NCI-H524 treated with DMSO at 0.1 percent for 48 hours (cell line): ENCODE measurements around the gene GOLGA6L22.
"Not testable (repeated sequence)": the region's sequence is repeated elsewhere in the genome, so short reads cannot be mapped to it uniquely, and the experiment has no call there.

Experiments
- DNase-seq: peaks from one replicate; lab custom pipeline; 2025; lab: John Stamatoyannopoulos, UW

Gene GOLGA6L22, protein sequence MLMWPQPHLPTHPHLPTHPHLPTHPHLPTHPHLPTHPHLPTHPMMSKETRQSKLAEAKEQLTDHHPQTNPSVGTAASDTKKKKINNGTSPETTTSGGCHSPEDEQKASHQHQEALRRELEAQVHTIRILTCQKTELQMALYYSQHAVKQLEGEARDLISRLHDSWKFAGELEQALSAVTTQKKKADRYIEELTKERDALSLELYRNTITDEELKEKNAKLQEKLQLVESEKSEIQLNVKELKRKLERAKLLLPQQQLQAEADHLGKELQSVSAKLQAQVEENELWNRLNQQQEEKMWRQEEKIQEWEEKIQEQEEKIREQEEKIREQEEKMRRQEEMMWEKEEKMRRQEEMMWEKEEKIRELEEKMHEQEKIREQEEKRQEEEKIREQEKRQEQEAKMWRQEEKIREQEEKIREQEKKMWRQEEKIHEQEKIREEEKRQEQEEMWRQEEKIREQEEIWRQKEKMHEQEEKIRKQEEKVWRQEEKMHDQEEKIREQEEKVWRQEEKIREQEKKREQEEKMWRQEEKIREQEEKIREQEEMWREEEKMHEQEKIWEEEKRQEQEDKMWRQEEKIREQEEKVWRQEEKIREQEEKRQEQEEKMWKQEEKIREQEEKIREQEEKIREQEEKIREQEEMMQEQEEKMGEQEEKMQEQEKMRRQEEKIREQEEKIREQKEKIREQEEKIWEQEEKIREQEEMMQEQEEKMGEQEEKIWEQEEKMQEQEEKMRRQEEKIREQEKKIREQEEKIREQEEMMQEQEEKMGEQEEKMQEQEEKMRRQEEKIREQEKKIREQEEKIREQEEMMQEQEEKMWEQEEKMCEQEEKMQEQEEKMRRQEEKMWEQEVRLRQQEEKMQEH

DNA sequence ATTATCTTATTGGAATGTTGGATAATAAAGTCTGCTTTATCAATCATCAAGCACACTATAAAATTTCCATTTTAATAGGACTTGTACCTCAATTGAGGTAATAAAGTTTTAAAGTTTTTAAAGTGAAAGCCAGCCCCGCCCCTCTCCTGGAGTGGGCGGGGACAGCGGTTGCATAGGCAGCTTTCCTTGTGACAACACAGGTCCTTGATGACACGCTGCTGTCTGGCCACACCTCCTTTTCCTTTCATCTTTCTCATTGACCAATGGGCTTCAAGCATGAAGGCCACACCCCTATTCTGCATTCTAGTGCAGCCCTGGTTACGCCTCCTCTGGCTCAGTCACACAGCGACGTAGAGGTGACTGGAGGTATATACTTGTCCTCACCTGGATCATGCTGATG lies at the start of gene GOLGA6L22:
TSS of gene GOLGA6L22 (plus strand) at position 301 of the 400 bp plus-strand sequence. CDS start at position 392, 91 bp downstream.
- DNase-seq = not testable (repeated sequence)

DNA sequence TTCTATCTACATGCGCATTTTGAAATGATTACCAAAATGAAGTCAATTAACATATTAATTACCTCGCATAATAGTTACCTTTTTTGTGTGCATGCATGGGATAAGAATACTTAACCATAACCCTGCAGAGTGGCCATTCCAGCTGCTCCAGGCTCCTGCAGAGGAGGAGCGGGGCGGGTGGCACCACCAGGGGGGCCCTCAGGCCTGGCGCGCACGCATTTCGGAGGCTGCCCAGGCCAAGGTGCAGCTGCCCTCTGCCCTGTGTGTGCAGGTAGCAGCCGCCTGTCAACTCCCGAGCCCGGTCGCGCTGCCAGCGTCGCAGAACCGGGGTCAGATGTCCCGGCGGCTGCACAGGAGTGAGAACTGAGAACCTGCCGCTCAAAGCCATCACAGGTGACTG lies 41.4 kb upstream of the GOLGA6L22 start:
- not testable (repeated sequence) for DNase-seq

DNA sequence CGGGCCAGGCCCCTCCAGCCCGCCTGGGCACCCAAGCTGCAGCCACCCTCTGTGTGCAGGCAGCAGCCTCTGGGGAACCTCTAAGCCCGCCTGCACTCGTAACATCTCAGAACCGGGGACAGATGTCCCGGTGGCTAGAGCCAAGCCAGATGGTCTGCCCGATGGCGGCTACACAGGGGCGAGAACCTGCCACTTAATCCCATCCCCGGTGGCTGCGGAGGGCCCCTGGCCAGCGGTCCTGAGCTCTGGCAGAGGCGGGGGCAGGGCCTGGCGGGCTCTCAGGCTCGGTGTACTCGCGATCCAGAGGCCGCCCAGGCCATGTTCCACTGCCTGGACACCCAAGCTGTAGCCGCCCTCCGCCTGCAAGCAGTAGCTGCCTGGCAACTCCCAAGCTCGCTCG lies 40.9 kb upstream of the GOLGA6L22 start:
- DNase-seq = not testable (repeated sequence)

DNA sequence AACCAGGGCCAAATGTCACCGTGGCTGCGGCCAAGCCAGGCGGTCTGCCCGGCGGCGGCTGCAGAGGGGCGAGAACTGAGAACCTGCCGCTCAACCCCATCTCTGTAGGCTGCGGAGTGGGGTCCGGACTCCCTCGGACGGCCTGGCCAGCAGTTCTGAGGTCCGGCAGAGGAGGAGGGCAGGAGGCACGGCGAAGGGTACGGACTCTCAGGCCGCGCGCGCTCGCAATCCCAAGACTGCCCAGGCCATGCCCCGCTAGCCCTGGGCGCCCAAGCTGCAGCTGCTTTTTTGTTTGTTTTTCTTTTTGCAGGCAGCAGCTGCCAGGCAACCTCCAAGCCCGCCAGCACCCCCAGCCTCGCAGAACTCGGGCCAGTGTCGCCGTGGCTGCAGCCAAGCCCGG lies 40.5 kb upstream of the GOLGA6L22 start:
- DNase-seq = not testable (repeated sequence)

DNA sequence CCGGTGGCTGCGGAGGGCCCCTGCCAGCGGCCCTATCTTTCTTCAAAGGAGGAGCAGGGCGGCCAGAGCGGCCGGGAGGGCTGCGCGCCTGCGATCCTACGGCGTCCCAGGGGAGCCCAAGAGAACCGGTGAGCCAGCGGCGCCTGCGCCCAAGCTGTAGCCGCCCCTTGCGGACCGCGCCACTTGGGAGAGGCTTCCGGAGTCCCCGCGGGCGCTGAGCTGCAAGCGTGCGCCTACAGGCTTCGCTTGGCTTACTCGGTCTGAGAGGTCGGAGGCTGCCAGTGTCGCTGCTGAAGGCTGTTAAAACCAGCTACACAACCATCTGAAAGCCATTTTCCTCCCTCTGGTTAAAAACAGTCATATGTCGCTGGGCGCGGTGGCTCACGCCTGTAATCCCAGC lies 40.0 kb upstream of the GOLGA6L22 start:
- DNase-seq = not testable (repeated sequence)

DNA sequence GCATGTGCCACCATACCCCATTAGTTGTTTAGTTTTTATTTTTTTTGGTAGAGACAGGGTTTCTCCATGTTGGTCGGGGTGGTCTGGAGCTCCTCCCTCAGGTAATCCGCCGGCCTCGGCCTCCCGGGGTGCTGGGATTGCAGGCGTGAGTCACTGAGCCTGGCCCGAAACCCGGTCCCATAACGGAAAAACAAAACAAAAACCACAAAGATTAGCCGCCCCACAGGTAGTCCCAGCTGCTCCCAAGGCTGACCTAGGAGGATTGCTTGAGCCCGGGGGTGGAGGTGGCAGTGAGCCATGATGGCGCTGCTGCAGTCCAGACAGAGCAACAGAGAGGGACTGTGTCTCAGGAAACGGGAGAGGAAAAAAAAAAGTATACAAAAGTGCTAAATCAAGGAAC lies 38.4 kb upstream of the GOLGA6L22 start:
- DNase-seq = not testable (repeated sequence)

DNA sequence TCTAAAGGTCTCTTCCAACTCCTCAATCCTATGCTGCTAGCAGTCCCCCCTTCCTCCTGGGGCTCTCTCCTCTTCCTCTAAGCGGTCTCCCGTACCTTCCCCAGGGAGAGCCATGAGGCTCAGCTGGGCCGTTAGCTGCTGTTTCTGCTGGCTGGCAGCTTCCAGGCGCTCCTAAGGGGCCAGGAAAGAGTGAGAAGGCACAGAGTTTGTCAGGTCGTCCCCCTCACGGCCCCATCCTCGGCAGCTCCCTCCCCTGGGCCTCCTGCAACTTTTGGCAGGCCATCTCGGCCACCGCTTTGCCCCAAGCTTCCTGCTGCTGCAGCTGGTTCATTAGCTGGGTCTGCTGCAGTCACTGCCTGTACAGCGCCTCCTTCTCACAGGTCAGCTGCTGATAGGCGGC lies 29.3 kb upstream of the GOLGA6L22 start:
- DNase-seq = not testable (repeated sequence)

DNA sequence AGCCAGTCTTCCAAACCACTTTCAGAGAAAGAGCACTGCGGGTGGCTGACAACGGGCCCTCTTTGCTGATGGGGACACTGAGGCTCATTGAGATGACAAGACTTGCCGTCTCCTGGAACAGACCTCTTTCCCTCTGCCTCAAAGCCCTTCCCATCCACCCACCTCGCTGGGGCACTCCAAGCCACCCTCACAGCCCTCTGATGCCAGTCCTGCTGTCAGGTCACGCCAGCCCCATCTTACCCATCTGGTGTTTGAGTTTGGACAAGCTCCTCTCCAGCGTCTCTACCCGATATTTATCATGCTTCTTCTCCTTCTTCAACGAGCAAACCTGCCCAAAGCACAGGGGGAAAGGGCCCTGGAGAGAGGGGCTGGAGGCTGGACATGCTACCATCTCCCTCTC lies 27.0 kb upstream of the GOLGA6L22 start:
- not testable (repeated sequence) for DNase-seq

DNA sequence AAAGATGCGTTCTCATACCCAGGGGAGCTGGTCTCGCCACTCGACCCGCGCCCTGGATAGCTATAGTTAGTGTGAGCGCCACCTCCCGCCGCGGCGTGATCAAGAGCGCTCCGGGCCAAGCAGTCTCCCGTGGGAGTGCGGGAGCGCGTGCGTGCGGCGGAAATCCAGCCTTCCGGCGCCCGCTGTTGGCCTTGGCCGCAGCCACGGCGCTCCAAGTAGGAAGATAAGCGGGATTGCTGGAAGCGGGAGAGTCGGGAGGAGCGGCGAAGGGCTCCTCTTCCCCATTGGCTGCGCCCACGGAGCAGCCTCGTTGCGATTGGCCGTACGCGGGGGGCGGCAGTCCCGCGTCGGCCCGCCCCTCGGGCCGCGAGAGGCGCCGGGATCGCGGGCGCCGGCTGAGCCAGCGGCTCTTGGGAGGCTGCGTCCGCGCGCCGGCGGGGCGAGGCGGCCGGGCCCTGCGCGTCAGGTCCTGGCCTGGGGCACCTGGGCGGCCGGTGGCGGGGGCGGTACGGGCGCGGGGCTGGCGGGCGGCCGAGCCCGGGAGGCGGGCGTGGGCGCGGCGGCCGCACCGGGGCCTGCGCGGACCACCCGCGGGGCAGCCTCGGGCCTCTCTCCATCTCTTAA lies 35.9 kb downstream of the GOLGA6L22 start:
- DNase-seq = not testable (repeated sequence)

DNA sequence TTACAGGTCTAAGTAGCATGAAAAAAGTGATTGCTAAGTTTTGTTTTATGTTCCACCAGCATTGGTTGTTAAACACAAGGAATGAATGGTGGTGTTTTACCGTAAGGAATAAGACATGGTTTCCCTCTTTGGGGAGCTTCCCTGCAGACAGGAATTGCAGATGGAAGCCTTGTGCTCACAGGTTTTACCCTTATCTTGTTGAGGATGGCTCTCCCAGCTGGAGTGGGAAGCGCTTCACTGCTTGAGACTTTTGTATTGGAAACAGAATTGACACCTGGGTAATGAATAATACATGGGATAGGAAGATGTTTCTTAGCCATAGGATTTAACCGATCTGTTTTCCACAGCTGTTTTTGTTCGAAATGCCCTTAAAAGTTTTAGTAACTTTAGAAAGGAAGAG lies 38.5 kb downstream of the GOLGA6L22 start:
- DNase-seq = not testable (repeated sequence)

DNA sequence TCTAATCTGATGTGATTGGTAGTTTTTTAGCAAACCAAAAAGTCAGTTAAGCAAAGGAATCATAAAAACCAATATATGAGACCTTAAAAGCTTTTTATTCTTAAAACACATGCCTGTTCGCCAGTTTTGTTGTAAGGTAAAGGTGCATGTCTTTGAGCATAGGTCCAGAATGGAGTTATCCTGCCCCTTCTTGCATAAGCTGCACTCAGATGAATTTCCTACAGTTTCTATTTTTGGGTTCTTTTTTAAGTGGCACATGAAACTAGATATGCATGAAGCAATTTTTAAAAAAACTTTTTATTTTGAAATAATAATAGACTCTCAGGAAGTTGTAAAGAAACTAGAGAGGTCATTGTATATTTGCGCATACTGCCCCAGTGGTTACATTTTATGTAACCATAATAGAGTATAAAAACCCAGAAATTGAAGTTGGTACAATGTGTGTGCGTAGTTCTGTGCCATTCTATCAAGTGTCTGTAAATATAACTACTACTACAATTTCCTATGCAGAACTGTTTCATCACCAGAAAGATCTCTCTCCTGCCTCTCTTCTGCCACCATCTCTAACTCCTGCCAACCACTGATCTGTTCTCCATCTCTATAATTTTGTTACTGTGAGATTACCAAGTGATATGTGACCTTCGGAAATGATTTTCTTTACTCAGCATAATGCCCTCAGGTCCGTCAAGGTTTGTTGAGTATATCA lies 39.7 kb downstream of the GOLGA6L22 start:
- not testable (repeated sequence) for DNase-seq

DNA sequence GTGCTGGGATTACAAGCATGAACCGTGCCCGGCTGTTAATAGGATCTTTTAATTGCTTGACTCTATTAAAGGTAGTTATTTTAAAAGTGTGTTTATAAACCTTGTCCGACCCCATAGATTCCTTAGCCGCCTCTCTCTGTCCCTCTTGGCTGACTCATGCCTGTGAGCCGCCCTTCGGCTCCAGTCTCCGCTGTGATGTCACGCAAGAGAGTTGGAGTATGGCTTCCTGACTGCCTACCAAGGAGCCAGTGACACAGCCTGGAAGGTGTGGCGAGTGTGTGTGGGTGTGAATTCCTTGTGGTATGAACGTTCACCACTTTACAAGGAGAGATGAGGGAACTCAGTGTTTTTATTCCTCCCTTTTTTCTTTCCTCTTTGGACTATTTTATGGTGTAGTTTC lies 43.6 kb downstream of the GOLGA6L22 start:
- not testable (repeated sequence) for DNase-seq

DNA sequence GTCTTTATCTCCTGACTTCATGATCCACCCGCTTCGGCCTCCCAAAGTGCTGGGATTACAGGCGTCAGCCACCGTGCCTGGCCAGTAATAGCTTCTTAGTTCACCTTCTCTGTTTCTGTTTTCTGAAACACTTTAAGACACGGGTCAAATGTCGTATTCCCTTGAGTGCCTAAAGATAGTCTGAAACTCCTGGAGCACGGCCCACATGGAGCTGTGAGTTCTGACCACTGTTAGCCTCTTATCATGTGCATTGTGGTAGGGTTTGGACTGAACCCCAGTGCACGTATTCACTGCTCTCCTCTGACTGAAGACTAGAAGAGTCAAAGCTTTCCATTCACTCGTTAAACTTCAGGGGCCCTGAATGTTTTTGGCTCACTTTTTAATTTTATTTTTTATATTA lies 48.3 kb downstream of the GOLGA6L22 start:
- DNase-seq = not testable (repeated sequence)

DNA sequence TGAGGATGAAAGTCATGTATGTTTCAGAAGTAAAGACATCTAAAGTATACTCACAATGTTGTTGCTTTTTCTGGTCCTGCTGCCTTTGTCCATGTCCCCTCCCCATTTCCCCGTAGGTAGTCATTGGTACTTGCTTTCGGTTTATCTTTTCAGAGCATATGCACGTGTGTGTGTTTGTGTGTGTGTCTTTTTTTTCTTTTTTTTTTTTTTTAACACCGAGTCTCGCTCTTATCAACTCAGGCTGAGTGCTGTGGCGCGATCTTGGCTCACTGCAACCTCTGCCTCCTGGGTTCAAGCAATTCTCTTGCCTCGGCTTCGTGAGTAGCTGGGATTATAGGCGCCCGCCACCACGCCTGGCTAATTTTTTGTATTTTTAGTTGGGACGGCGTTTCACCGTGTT lies 57.4 kb downstream of the GOLGA6L22 start:
- DNase-seq = not testable (repeated sequence)
